NT2/D1 (cell line): ENCODE results near the gene ZFX.

Source experiments
- SUZ12 ChIP-seq: IDR thresholded peaks from 2 replicates; pipeline ENCODE4 v1.6.1; 2011; ENCODE audit not compliant: insufficient read length, insufficient read depth; ENCODE audit errors: extremely low read depth
- YY1 ChIP-seq: IDR thresholded peaks from 2 replicates; pipeline ENCODE4 v1.6.1; 2011; ENCODE audit not compliant: insufficient read length, insufficient read depth
- ZNF274 ChIP-seq: IDR thresholded peaks from 2 replicates; pipeline ENCODE4 v1.6.1; 2011; ENCODE audit warnings: mild to moderate bottlenecking, low read depth, low read length

- no peak for TF ChIP-seq YY1
- TF ChIP-seq SUZ12: no peak
- TF ChIP-seq ZNF274: no peak
Observed at GRCh38 chrX:24216827-24217226, 67.3 kb downstream of the ZFX start.
